GM18867 (cell line): ENCODE data around the gene SASH1.

ENCODE experiments used
- ATAC-seq: cut with Tn5 transposase; IDR thresholded peaks from one replicate; pipeline ENCODE4 v1.9.1; 2021; ENCODE audit warnings: mild to moderate bottlenecking, moderate library complexity; ENCODE audit not compliant: unreplicated experiment

The SASH1 gene

DNA sequence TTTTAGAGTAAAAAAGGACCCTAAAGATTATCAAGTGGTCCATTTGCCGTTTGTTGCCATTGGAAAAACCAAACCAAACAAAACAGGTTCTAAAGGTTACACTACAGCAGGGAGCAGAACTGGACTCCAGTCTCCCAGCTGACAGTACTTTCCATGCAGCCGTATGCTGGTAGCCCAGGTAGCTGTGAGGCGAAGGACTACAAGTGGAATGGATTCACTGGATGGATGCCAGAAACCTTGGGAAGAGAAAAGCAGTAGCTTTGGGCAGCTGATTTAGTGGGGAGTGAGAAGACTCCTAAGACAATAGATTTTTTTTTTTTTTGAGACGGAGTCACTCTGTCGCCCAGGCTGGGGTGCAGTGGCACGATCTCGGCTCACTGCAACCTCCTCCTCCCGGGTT, 88.3 kb downstream of the SASH1 start:
- ATAC-seq, result no peak

DNA sequence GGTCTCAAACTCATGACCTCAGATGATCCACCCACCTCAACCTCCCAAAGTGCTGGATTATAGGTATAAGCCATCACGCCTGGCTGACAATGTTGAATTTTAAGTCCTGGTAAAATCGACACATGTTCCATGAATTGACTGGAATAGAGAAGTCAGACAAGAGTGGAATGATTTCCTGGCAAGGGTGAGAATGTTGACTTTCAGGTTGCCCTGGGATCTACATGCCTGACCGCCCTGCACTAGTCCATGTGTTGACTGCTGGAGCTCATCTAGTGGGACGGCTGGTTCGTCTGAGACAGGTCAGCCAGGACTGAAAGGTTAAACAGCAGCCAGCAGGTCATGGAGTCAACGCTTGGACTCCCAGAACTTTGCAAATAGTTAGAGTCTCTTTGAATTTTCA, 88.8 kb downstream of the SASH1 start:
- ATAC-seq, result no peak

GRCh38 chr6:148431840-148432239, 89.2 kb downstream of the SASH1 start:
- ATAC-seq, result no peak

DNA sequence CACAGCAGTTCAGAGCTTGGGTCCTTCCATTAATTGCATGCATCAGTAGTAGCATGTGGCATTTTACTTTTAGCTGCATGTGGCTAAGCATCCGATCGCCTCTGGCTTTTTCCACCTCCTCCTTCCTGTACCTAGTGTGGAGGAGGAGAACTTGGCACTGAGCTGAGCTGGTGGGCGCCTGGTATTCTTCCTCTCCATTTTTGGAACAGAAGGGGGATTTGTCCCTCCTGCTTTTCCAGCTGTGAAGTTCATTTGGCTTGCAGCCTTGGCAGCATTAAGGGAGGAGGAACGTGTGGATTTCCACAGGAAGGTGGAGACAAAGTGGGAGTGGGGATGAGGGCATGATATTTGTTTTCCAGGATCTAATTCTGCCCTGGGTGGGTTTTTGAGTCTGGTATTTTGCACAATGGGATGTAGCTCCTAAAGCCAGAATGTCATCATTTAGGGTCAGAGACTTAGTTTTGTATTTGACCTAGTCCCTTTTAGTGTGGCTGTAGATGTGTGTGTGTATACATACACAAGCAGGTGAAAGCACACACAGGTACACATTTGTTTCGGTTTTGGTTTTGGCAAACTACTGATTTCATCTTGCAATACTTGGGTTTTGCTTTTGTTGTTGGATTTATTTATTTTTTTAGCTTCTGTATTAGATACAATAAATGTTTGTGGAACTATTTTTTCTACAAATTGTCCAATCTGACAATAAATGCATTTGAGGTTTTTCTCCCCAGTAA, 90.0 kb downstream of the SASH1 start:
- no peak for ATAC-seq

DNA sequence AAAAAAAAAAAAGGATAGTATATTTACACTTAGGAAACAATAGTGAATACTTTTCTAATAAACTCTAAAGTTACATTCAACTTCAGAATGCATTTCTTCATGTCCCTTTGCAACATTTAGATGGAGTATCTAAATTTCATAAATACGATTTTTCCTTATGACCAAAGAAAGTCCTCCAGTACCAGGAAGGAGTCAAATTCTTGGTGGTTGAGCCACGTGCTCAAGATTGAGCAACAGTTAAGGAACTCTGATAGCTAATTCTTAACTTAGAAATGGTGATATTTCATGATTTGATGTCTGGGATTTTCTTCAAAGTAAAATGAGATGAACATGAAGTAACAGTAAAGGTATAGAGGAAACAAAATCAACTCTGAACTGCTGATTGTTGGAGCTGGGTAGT, 92.7 kb downstream of the SASH1 start:
- ATAC-seq, result no peak

DNA sequence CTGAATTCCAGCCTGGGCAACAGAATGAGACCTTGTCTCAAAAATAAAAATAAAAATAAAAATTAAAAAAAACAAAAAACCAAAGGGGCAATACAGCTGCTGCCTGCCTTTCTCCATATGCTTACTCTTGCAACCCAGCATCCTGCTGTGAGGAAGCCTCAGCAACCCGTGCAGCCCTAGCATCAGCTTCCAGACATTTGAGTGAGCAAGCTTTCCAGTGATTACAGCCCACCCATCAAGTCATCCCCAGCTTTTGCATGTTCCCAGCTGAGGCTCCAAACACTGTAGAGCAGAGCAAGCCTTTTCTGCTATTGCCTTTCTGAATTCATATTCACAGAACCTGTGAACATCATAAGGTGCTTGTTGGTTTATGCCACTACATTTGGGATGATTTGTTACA, 93.8 kb downstream of the SASH1 start:
- no peak for ATAC-seq

GRCh38 chr6:148438632-148439031, 96.0 kb downstream of the SASH1 start:
- no peak for ATAC-seq

DNA sequence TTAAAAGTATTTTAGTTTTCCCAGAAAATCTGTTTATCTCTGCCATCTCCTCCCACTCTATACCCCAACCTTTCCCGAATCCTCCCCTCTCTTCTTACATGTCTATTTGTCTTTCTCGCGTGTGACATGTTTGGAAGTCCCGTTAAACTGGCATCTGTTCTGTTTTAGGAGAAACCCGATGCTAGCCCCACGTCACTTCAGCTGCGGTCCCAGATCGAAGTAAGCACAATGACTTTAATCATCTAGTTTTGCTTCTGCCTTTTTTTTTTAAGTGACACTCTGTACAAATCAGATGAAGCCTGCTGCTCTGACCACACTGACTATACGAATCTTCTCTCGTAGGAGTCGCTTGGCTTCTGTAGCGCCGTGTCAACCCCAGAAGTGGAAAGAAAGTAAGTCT, 97.4 kb downstream of the SASH1 start:
- no peak for ATAC-seq

DNA sequence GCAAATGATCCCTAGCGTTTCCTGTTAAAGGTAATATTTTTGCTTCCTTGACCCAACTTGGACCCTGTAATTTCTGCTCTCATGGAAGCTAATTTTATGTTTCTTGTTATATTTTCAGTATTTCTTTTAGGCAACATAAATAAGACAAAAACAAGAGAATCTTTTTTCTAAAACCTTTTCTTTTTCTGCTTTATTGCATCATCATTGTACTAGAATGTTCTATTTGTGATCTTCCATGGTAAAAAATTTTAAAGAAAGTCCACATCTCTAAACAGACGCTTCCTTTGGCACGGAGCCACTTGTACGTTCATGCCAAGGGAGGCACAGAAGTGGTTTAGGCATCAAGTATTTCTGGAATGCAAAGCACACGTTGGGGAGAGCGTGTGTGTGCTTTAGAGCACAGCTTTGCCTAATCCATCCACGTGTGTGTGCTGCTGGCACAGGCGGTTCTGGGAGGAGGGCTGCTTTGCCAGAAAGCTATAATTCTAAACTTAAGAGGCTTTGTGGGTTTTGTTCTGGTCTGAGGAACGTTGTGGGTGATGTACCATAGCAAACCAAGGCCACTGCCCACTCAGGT, 98.3 kb downstream of the SASH1 start:
- no peak for ATAC-seq

DNA sequence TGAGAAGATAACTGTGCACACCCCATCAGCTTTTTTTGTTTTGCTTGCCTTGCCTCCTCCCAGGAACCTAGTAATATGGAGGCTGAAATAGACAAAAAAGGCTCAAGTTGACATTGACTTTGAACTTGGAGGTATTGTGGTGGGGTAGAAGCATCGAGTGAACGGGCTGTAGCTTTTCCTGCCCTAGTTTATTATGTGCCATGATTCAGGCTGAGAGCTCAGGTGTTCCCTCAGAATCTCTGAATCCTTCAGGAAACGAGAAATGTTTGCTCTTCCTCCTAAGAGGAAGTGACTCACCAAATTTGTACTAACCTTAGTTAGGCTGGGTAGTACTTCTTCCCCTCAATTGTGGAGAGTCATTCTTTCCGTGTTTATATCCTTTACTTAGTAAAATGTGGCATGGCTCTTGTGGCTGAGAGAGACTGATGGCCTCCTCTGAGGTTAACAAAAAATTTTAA, 98.8 kb downstream of the SASH1 start:
- no peak for ATAC-seq

DNA sequence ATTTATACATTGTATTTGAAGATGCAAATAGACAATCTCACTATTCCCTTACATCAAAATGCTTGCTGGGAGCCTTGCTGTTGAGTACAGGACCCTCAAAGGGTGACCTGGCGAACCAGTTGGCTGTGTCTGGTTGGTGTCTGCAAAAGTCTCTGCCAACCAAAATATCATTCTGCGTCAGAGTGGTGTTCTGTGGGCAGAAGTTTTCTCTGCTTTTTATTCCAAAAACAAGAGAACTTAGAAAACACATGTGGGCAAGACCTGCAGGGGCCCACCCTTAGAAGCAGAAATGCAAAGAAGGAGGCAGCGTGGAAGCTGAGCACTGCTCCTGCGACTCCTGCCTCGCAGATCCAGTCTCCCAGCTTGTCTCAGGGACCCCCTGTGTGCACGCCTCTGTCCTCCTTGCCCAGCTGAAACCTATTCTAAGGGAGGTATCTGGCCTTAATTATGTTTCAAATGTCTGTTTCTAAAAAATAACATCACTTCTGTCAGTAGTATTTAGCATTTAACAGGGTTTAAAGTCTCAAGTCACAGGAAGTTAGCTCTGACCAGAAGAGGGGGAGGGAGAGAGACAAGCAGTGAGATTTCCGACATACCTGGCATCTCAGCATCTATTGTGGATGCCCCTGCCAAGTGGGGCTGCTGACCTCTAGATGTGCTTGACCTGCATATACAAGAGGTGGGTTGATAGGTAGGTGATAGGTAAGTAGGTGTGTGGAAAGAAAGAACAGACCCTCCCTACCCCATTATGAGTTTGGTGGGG, 101.3 kb downstream of the SASH1 start:
- ATAC-seq, result no peak

DNA sequence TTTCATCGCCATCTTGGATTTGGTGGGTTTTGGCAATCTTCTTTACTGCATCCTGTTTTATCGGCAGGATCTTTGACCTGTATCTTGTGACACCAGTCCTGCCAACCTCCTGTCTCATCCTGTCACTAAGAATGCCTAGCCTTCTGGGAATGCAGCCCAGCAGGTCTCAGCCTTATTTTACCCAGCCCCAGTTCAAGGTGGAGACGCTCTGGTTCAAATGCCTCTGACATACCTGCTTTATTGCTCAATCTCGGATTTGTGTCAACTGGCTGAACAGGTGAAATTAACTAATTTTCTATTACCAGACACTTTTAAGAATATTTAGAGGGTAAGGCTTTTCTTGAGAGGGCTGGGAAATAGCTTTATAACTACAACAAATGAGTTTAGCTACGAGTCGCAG, 102.5 kb downstream of the SASH1 start:
- no peak for ATAC-seq

DNA sequence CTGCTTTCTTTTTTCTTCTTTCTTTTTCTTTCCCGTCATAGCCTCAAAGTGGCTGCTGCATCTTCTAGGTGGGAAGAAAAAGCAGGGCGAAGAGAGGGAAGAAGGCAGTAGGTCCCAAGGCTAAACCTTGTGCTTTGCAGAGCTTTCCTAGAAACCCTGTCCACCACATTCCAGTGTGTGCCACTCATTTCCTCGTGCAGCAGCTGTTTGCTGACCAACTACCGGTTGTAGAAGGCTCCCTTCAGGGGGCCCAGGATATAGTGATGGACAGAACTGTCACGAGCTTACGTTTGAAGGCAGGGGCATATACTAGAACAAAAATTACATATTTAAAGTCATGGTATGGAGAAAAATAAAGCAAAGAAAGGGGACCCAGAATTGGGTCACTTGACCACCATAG, 103.0 kb downstream of the SASH1 start:
- ATAC-seq, result no peak

- no peak for ATAC-seq
Observed at GRCh38 chr6:148446681-148447080, 104.0 kb downstream of the SASH1 start.

- no peak for ATAC-seq
Observed at GRCh38 chr6:148447521-148448230, 105.0 kb downstream of the SASH1 start.

- no peak for ATAC-seq
Observed at GRCh38 chr6:148448369-148449012, 105.9 kb downstream of the SASH1 start.

DNA sequence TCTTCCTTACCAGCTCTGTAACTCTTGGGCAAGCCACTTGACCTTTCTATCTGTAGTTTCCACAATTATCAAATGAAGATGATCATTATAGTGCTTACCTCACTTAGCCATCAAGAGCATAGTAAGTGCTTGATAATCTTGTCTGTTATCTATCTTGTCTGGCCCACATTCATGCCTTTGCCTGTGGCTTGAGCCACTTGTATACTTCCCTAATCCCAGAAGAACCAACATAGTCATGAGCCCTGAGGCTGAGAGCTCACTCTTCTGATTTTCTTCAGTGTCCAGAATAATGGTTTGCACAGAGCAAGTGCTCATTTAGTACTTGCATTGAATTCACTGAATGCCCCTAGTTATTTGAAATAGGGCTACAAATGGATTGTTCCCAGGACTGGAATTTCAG, 108.2 kb downstream of the SASH1 start:
- no peak for ATAC-seq

DNA sequence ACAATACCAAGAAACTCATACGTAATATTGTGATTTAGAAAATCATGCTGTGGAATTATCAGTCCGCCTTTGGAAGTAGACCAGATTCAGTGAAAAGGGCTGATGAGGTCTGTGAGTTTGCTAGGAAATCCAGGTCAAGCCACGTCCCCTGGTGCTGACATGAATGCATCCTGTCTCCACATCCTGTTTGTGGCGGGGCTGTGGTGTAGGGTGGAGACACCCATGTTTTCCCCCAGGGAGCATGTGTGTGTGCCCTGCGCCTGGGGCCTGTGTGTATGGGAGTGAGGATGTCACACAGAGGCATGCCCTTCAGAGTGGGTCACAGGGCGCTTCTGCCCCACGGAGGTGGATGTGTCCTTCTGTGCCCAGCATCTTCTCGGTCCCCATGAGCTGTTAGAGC, 109.1 kb downstream of the SASH1 start:
- ATAC-seq, result no peak

GRCh38 chr6:148452876-148453275, 110.2 kb downstream of the SASH1 start:
- ATAC-seq, result no peak

GRCh38 chr6:148453906-148454305, 111.3 kb downstream of the SASH1 start:
- ATAC-seq, result no peak

DNA sequence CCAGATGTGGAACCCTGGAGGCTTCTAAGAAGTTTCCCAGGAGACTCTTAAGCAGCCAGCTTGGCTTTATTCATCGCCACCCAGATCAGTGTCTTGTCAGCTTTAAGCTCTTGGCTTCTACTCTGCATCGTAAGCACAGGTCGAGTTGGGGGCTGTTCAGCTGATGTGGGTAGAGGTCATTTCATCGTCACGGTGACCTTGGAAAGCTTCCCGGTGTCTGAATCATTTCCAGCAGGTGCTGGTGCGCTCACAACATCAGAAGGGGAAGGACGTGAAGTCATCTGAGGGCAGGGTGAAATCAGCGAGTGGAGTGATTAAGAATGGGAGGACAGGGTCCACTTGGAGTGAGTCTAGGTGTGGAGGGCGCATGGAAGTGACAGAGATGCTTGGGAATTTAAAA, 112.6 kb downstream of the SASH1 start:
- ATAC-seq, result no peak
